Breast epithelium (tissue), 3 donors: ENCODE data around the gene CCDC85A.

Experiments
- POLR2AphosphoS5 ChIP-seq, 3 donors: sonication (generic); formaldehyde crosslinking; IDR thresholded peaks; one replicate each; pipeline ENCODE4 v1.6.1; 2017; ENCODE audit warnings: antibody characterized with exemption in 3 of 3
- TF ChIP-seq, protein P1 (sequence below), 3 donors: fragments of 450-650 bp; IDR thresholded peaks; one replicate each; pipeline ENCODE4 v1.5.1; 2016 to 2017; ENCODE audit warnings: antibody characterized with exemption in 3 of 3, mild to moderate bottlenecking in 3 of 3, moderate library complexity in 3 of 3

- TF ChIP-seq, protein P1, sequence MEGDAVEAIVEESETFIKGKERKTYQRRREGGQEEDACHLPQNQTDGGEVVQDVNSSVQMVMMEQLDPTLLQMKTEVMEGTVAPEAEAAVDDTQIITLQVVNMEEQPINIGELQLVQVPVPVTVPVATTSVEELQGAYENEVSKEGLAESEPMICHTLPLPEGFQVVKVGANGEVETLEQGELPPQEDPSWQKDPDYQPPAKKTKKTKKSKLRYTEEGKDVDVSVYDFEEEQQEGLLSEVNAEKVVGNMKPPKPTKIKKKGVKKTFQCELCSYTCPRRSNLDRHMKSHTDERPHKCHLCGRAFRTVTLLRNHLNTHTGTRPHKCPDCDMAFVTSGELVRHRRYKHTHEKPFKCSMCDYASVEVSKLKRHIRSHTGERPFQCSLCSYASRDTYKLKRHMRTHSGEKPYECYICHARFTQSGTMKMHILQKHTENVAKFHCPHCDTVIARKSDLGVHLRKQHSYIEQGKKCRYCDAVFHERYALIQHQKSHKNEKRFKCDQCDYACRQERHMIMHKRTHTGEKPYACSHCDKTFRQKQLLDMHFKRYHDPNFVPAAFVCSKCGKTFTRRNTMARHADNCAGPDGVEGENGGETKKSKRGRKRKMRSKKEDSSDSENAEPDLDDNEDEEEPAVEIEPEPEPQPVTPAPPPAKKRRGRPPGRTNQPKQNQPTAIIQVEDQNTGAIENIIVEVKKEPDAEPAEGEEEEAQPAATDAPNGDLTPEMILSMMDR (IDR thresholded peaks at IDR 0.05), result no peak
- TF ChIP-seq POLR2AphosphoS5 (IDR thresholded peaks at IDR 0.05), result no peak
Measured at GRCh38 chr2:56314796-56315195, 131.0 kb downstream of the CCDC85A start.
